Activated gamma-delta T cell treated with anti-CD3 and anti-CD28 coated beads, Interleukin-2, amount 50 U/mL, for 16 hours (primary cell): Measurements from ENCODE around the gene PDE6D.

Experiments used
- DNase-seq: peaks from one replicate; pipeline ENCODE4 v3.0.0-alpha.2; 2020; ENCODE audit warnings: low read depth

The PDE6D gene

GRCh38 chr2:231706731-231707624 is 74.1 kb downstream of the PDE6D start:
- DNase-seq, result peak; percentile 97

- no peak for DNase-seq
These were observed 77.1 kb downstream of the PDE6D start for GRCh38 chr2:231704017-231704416.

- no peak for DNase-seq
These were observed 79.4 kb downstream of the PDE6D start for GRCh38 chr2:231701456-231702373.

- DNase-seq, result no peak
These were observed 82.1 kb downstream of the PDE6D start for GRCh38 chr2:231699006-231699405.

- no peak for DNase-seq
These were observed 85.1 kb downstream of the PDE6D start for GRCh38 chr2:231696004-231696367.

- no peak for DNase-seq
These were observed 87.1 kb downstream of the PDE6D start for GRCh38 chr2:231693956-231694355.

- no peak for DNase-seq
These were observed 88.2 kb downstream of the PDE6D start for GRCh38 chr2:231692847-231693246.

GRCh38 chr2:231691251-231691772 is 89.8 kb downstream of the PDE6D start:
- DNase-seq, result no peak

- DNase-seq, result no peak
These were observed 91.8 kb downstream of the PDE6D start for GRCh38 chr2:231689124-231689893.

GRCh38 chr2:231688719-231689118 is 92.4 kb downstream of the PDE6D start:
- DNase-seq, result no peak

- DNase-seq, result no peak
These were observed 93.1 kb downstream of the PDE6D start for GRCh38 chr2:231687961-231688360.

GRCh38 chr2:231687133-231687852 is 93.8 kb downstream of the PDE6D start:
- peak; percentile 63 for DNase-seq

GRCh38 chr2:231686192-231687100 is 94.6 kb downstream of the PDE6D start:
- DNase-seq, result no peak

- DNase-seq, result no peak
These were observed 95.5 kb downstream of the PDE6D start for GRCh38 chr2:231685349-231686191.

GRCh38 chr2:231684314-231685223 is 96.5 kb downstream of the PDE6D start:
- no peak for DNase-seq

- DNase-seq, result no peak
These were observed 97.5 kb downstream of the PDE6D start for GRCh38 chr2:231683292-231684235.
